Inflammatory macrophage treated with lipopolysaccharide for 1 hour (primary cell): Measurements from ENCODE around the gene C1orf232.

Experiments
- DNase-seq, 2 donors: peaks; one replicate each; pipeline ENCODE4 v3.0.0-alpha.2; 2020 to 2022

Gene C1orf232

DNA sequence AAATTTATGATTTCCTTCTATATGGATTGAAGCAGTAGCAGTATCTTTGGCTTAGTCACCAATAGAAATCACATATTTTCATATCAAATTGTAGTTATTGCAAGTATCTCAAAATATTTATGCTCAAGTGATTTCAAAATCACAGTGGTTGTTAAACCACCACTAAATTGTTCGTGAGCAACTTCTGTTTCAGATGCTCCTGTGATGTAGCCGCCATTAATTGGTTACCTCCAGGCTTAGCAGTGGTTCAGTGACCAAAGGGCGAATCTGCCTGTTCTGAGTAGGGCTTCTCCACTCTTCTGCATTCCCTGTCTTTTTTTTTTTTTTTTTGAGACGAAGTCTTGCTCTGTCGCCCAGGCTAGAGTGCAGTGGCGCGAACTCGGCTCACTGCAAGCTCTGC, 6.6 kb upstream of the C1orf232 start:
- DNase-seq: no peak

- no peak for DNase-seq
Observed at GRCh38 chr1:26171084-26172072, 2.6 kb upstream of the C1orf232 start, which contains the start of gene ZNF593OS. TSS of gene ZNF593OS (minus strand) at chr1:26171832. CDS start at chr1:26171661, 171 bp downstream.

DNA sequence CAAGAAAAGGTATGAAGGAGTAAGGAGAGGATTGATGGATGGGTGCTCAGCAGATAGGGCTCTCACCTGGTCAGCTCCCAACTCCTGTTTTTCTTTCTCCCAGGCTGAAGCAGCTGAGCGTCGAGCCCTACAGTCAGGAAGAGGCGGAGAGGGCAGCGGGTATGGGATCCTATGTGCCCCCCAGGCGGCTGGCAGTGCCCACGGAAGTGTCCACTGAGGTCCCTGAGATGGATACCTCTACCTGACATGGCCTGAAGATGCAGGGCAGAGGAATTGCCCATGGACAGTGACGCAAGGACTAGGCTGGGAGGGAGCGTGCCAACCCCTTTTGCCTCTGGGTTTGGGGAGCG, 1.7 kb upstream of the C1orf232 start:
- no peak for DNase-seq

DNA sequence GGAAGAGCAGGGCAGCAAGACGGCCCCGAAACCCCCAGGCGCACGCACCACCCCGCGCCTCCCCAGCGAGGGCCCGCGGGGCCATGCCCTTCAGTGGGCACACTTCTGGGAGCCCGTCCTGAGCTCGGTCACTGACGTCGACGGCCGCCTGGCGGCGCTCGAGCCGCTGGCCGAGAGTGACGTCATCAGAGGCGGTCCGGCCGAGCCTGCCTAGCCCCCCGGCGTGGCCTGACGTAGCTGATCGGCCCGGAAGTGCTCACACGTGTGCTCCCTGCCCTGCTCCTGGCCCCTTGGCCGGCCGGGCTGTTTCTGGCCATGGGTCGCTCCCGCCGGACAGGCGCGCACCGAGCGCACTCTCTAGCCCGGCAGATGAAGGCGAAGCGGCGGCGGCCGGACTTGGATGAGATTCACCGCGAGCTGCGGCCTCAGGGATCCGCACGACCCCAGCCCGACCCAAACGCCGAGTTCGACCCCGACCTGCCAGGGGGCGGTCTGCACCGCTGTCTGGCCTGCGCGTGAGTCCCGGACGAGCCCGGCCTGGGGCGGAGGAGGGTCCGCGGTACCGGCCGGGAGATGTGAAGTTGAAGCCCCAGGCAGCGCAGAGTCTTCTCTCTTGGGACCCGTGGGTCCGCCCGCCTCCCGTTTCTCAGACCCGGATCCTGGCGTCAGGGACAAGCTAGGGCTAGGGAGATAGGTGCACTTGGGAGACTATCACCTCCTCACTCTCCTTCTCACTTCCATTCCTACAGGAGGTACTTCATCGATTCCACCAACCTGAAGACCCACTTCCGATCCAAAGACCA, 1.1 kb upstream of the C1orf232 start, which contains the start of gene ZNF593:
Gene ZNF593 (plus strand): TSS at position 240 of the 803 bp plus-strand sequence. CDS start 76 bp downstream, at position 316.
- DNase-seq: peak; percentile 84 to 96

DNA sequence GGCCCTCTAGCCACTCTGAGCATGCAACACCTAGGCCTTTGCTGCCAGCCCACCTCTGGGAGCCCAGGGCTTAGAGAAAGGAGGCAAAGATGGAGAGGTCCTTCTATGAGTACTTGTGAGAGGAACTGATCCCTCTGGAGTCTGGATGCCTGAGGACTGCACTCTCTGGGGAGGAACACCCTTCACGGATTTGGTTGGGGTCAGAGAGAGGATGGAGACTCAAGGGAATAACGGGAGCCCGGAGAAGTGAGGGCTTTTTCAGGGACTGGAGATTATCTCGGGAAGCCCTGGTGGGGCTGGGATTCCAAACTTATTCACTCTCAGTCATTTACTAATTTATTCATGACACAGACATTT, 413 bp upstream of the C1orf232 start:
- no peak for DNase-seq

DNA sequence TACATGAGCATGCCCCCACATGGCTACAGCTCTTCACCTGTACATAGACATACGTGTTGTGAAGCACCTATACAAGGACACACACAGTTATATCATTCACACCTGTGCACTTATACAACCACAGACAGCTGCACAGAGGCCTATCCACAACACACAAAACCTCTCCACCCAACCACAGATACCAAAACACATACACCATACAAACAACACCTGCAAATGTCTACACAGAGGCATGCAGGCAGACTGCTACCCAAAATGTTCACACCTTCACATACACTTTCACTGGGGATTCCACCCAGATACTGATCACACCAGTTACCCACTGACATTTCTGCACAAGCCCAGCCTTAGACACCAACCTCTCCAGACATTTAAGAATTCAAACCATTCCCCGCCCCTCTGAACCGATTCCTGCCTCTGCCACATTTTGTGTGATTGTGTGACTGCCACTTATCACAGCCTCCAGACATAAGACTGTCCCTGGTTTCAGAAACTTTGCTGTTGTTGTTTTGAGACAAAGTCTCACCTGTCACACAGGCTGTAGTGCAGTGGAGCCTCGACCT, 2.0 kb downstream of the C1orf232 start:
- DNase-seq: no peak

DNA sequence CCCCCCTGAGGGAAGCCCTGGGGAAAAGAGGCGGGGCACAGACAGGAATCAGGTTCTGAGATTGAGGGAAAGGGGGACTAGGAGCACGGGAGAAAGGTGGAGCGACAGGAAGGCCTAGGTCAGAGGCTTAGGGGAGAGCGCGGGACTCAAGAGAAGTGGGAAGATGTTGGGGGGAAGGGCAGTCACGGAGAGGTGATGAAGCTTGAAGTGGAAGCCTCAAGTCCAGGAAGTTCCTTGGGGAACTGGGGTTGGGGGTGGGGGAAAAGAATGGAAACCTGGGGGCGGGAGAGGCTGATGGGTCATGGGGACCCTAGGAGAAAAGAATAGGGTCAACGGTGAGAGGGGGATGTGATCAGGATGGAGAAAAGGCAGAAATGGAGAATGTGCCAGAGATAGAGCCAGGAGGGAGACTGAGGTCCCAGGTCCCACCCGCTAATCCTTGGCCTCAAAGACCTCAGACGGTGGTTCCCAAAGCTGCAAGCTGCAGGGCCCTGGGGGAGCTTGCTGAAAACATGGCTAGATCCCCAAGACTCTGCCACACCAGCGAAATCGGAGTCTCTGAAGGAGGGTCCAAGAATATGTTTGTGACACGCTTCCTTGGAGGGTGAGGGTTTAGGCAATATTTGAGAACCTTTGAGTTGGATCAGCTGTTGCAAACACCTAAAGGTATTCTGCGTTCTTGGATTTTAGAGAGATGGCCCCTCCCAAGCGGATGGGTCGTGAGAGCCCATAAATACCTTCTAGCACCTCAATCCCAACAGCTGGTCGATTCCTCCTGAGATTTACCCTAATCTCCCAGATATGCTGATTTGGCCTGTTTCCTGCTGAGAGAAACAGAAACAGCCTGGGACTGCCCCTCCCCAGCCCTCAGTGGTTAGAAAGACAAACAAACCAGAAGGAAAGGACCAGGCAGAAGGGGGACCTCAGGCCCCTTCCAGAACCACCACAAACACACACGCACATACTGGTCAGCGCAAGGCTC, 3.6 kb downstream of the C1orf232 start:
- peak in 1 of 2 donors; percentile 24 for DNase-seq

DNA sequence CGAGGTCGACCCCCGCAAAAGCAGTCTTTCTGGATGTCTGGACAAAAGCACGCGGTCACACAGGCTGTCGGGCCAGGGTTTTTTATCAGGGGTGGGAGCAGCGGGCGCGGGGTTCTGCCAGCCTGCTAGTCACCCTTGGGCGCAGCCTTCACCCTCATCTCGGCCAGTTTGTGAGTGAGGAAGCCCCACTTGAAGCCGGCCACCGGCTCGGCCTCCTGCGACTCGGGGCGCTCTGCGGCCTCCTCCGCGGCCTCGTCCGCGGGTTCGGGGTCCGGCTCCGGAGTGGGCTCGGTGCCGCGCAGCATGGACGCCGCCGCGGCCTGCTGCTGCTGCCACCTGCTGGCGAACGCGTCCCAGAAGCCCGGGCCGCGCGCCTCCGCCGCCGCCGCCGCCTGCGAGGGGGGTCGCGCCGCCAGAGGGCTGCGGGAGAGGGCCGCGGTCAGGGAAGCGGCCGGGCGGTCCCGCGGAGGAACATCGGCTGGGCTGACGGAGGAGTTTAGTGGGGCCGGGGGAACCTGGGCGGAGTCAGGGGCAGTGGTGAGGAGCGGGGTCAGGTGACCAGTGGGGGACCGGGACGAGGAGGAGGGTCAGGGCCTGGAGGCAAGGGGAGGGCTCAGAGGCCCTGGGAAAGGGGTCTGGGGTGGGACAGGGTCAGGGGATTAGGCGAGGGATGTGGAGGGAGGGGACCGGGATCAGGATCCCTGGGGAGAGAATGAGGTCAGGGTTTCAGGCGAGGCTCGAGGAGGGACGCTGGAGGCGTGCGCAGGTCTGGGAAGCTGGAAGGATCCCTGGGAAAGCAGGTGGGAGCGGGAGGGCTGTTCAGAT, 4.5 kb downstream of the C1orf232 start:
- DNase-seq: peak in 1 of 2 donors; percentile 52

DNA sequence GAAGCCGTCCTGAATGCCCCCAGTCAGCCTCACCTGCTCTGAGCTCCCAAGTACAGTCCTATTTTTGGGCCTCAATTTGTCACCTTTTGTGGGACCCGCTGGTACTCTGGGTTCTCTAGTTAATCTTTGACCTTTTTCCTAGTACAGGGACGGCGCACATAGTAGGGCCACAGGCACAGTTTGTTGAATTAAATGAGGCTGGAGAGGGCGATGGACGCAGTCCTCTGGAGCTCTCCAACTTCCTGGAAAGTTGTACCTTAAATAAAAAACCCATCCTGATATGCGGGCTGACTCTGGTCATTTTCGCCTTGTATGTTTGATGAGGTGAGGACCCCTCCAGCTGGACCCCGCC, 5.1 kb downstream of the C1orf232 start:
- no peak for DNase-seq

DNA sequence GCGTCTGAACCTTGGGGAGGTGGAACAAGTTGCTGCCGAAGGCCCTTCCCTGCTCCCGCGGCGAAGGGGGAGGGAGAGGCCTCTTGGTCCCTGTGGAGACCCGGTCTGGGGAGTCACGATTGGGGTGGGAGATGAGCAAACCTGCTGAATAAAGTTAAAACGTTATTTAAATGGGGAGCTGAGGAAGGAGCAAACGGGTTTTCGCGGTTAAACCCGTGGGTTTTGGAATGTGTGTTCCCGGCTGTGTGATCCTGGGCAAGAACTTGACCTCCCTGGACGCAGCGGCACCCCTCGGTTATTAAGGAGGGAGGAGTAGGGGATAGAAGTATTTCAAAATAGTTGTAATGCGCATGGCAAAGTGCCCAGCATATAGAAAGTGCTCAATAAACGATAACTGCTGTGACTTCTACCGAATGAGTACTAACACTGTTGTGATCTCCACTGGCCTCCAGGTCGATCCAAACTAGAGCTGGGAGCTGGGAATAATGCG, 6.5 kb downstream of the C1orf232 start:
- DNase-seq: no peak

DNA sequence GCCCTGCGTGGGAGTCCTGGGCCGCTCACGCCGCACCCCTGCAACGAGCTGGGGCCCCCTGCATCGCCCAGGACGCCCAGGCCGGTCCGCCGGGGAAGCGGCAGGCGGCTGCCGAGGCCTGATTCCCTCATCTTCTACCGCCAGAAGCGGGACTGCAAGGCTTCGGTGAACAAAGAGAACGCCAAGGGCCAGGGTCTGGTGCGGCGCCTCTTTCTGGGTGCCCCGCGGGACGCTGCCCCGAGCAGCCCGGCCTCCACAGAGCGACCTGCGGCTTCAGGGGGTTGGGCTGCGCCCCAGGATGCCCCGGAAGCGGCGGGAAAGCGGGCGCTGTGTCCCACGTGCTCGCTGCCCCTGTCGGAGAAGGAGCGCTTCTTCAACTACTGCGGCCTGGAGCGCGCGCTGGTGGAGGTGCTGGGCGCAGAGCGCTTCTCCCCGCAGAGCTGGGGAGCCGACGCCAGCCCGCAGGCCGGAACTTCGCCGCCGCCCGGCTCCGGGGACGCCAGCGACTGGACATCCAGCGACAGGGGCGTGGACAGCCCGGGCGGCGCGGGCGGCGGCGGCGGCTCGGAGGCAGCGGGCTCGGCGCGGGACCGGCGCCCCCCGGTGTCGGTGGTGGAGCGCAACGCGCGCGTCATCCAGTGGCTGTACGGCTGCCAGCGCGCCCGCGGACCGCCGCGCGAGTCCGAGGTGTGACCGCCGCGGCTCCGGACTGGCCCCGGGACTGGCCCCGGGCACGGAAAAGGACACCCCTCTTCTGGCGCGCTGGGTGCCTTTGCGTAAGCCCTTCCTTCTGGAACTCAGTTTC, 7.1 kb downstream of the C1orf232 start:
- DNase-seq: peak; percentile 20 to 43

- no peak for DNase-seq
Observed at GRCh38 chr1:26160527-26161414, 8.0 kb downstream of the C1orf232 start.

DNA sequence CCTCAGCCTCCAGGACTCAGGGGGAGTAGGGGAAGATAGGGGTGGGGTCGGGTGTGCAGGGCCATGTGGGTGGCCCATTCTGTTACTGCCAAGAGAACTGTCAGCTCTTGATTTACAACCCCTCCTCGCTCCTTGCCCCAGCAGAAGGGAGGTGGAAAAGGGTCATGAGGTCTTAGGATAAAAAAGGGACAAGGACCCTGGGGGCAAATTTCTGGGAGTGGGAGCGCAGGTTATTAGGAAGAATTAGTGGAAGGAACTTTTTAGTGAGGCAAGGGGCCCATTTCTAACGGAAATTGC, 9.1 kb downstream of the C1orf232 start:
- DNase-seq: no peak

GRCh38 chr1:26158908-26159742, 9.6 kb downstream of the C1orf232 start, which contains the start of gene FAM110D:
TSS of gene FAM110D (plus strand) at chr1:26159079. CDS start at chr1:26161292, 2,213 bp downstream.
- no peak for DNase-seq

- no peak for DNase-seq
Observed at GRCh38 chr1:26158271-26158907, 10.4 kb downstream of the C1orf232 start.

DNA sequence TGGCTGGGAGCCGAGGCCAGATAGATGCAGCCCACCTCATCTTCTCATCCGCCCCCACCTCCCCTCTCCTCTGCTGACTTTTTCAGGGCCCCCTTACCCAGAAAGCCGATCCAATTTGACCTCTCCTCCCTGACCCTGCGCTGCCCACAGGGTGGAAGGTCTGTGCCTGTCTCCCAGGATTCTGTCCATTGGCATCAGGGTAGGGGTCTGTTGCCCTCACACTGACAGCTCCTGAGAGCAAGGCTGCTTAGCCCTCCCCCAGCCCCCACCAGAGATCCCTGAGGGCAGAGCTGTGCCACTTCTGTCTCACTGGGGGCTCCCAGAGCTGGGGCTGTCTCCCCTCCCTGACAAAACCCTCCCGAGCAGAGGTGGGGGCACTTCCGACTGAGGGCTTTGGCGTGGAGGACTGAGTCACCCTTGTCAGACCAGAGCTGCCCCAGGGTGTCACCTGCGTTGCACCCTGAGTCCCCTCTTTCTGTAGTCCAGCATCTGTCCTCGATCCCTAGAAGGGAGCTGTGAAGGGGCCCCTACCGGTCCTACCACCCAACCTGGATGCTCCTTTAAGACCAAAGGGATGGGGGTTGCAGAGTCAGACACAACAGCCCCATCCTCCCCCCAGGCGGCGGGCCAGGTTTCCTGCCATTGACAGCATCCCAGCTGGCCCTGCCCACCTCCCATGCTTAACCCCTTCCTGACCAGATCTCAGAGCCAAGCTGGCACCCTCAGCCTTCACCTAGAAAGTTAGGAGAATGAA, 12.3 kb downstream of the C1orf232 start:
- no peak for DNase-seq
